Urinary bladder (tissue), 4 donors: ENCODE results near the gene LSM11. TPM values are rescaled to one million over a fixed set of nuclear protein-coding genes. Genes with fewer than 3 reads are reported as not detected.
"Not testable (repeated sequence)": the region's sequence is repeated elsewhere in the genome, so short reads cannot be mapped to it uniquely, and the experiment has no call there.

Experiments
- DNase-seq: peaks from one replicate; pipeline ENCODE4 v3.0.0-alpha.2; 2015; ENCODE audit errors: extremely low spot score
- H3K27ac ChIP-seq: one replicate; pipeline ENCODE4 v1.5.1; 2013; ENCODE audit warnings: low read depth, mild to moderate bottlenecking, moderate library complexity
- H3K36me3 ChIP-seq: one replicate; pipeline ENCODE4 v1.6.1; 2013; ENCODE audit warnings: mild to moderate bottlenecking, moderate library complexity; ENCODE audit not compliant: insufficient read depth
- H3K4me1 ChIP-seq: one replicate; pipeline ENCODE4 v1.6.1; 2013; ENCODE audit warnings: mild to moderate bottlenecking, moderate library complexity; ENCODE audit not compliant: insufficient read depth
- H3K4me3 ChIP-seq: one replicate; pipeline ENCODE4 v1.5.1; 2013; ENCODE audit warnings: low read depth, low read length
- WGBS: extraction: QIAGEN DNeasy Blood & Tissue Kit; methylation state at CpG from one replicate; pipeline ENCODE4 v1.1.7; 2013; 5-methylcytosine and 5-hydroxymethylcytosine counted together
- polyA plus RNA-seq: library from polyadenylated mRNA; stranded (reverse); fragments of 200-250 nt; gene quantifications from one replicate; pipeline ENCODE4 v1.2.3, GENCODE V29; 2013
- total RNA-seq: library from RNA; depleted of rRNA; stranded (reverse); fragments of >200 nt; gene quantifications from one replicate; pipeline ENCODE4 v1.2.3, GENCODE V29; 2014
- donor health status: healthy with polysubstance abuse.
- donor health status: healthy.

LSM11 gene
- 15.5 TPM for total RNA-seq
- polyA plus RNA-seq: 12.6 TPM

GRCh38 chr5:157743163-157744050 lies at the start of gene LSM11:
Gene LSM11, plus strand, starts transcription at chr5:157743712. Its CDS starts 39 bp downstream, at chr5:157743751.
- no peak within 1 kb of the TSS for H3K27ac ChIP-seq
- no peaks in the 10 kb centered on the region for H3K36me3 ChIP-seq
- under 1% methylated on average over 79 of the region's 79 CpGs for WGBS
- peak; percentile 40 for DNase-seq
- no peaks in the 10 kb centered on the region for H3K4me1 ChIP-seq
- H3K4me3 ChIP-seq: peak within 1 kb of the TSS; percentile 89

- 97% methylated on average over 25 of the region's 25 CpGs for WGBS
- H3K4me3 ChIP-seq, H3K27ac ChIP-seq, DNase-seq, H3K36me3 ChIP-seq, H3K4me1 ChIP-seq: not testable (repeated sequence)
These were observed 49.7 kb upstream of the LSM11 start for GRCh38 chr5:157693816-157694215.

- not testable (repeated sequence) for H3K36me3 ChIP-seq, H3K4me1 ChIP-seq, H3K27ac ChIP-seq, DNase-seq, H3K4me3 ChIP-seq
- 94% methylated on average over 3 of the region's 3 CpGs for WGBS
These were observed 47.4 kb upstream of the LSM11 start for GRCh38 chr5:157696154-157696553.

- DNase-seq, H3K4me3 ChIP-seq, H3K36me3 ChIP-seq, H3K27ac ChIP-seq, H3K4me1 ChIP-seq: not testable (repeated sequence)
- WGBS: 93% methylated on average over 4 of the region's 4 CpGs
These were observed 44.8 kb upstream of the LSM11 start for GRCh38 chr5:157698674-157699073.

- 87% methylated on average over 3 of the region's 3 CpGs for WGBS
- Histone ChIP-seq H3K4me1 (no peaks in the 10 kb centered on the region), H3K36me3 (no peaks in the 10 kb centered on the region), H3K27ac (no peak overlapping the region), H3K4me3 (no peak overlapping the region)
- no peak for DNase-seq
These were observed 39.8 kb upstream of the LSM11 start for GRCh38 chr5:157703736-157704135.

- no peak for DNase-seq
- no peaks in the 10 kb centered on the region for H3K36me3 ChIP-seq
- 18% methylated on average over 1 of the region's 1 CpG for WGBS
These were observed 34.6 kb upstream of the LSM11 start for GRCh38 chr5:157708866-157709265.

GRCh38 chr5:157709346-157709745 lies 34.2 kb upstream of the LSM11 start:
- DNase-seq: no peak
- Histone ChIP-seq H3K4me3 (no peak overlapping the region), H3K27ac (no peak overlapping the region), H3K36me3 (no peaks in the 10 kb centered on the region), H3K4me1 (no peaks in the 10 kb centered on the region)

More at GRCh38 chr5:157708866-157709265, 34.6 kb upstream of the LSM11 start:
- no peaks in the 10 kb centered on the region for H3K4me1 ChIP-seq
- H3K27ac ChIP-seq: no peak overlapping the region
- H3K4me3 ChIP-seq: no peak overlapping the region

GRCh38 chr5:157710431-157710830 lies 33.1 kb upstream of the LSM11 start:
- Histone ChIP-seq H3K4me1 (no peaks in the 10 kb centered on the region), H3K27ac (no peak overlapping the region), H3K4me3 (no peak overlapping the region), H3K36me3 (no peaks in the 10 kb centered on the region)
- no peak for DNase-seq
- 47% methylated on average over 3 of the region's 3 CpGs for WGBS

- no peaks in the 10 kb centered on the region for H3K36me3 ChIP-seq
- no peaks in the 10 kb centered on the region for H3K4me1 ChIP-seq
- H3K27ac ChIP-seq: no peak overlapping the region
- no peak overlapping the region for H3K4me3 ChIP-seq
- no peak for DNase-seq
- 32% methylated on average over 2 of the region's 2 CpGs for WGBS
These were observed 32.6 kb upstream of the LSM11 start for GRCh38 chr5:157710882-157711281.

GRCh38 chr5:157713830-157714595 lies 29.5 kb upstream of the LSM11 start:
- no peak for DNase-seq
- 85% methylated on average over 4 of the region's 4 CpGs for WGBS
- no peaks in the 10 kb centered on the region for H3K4me1 ChIP-seq

GRCh38 chr5:157714596-157714864 lies 29.0 kb upstream of the LSM11 start:
- DNase-seq: no peak
- Histone ChIP-seq H3K27ac (no peak overlapping the region), H3K4me3 (no peak overlapping the region), H3K4me1 (no peaks in the 10 kb centered on the region), H3K36me3 (no peaks in the 10 kb centered on the region)

More at GRCh38 chr5:157713830-157714595, 29.5 kb upstream of the LSM11 start:
- Histone ChIP-seq H3K27ac (no peak overlapping the region), H3K4me3 (no peak overlapping the region), H3K36me3 (no peaks in the 10 kb centered on the region)

- Histone ChIP-seq H3K4me1 (no peaks in the 10 kb centered on the region), H3K27ac (no peak overlapping the region), H3K36me3 (no peaks in the 10 kb centered on the region), H3K4me3 (no peak overlapping the region)
- DNase-seq: no peak
- WGBS: 1% methylated on average over 4 of the region's 4 CpGs
These were observed 25.0 kb upstream of the LSM11 start for GRCh38 chr5:157718519-157718918.

GRCh38 chr5:157719245-157719644 lies 24.3 kb upstream of the LSM11 start:
- Histone ChIP-seq H3K36me3 (no peaks in the 10 kb centered on the region), H3K4me1 (no peaks in the 10 kb centered on the region), H3K27ac (no peak overlapping the region), H3K4me3 (no peak overlapping the region)
- 98% methylated on average over 2 of the region's 2 CpGs for WGBS
- no peak for DNase-seq

- WGBS: 83% methylated on average over 6 of the region's 6 CpGs
- no peak for DNase-seq
- no peaks in the 10 kb centered on the region for H3K36me3 ChIP-seq
- H3K4me3 ChIP-seq: no peak overlapping the region
- no peaks in the 10 kb centered on the region for H3K4me1 ChIP-seq
- no peak overlapping the region for H3K27ac ChIP-seq
These were observed 22.4 kb upstream of the LSM11 start for GRCh38 chr5:157721159-157721558.
